ENCODE measurements around the gene ZNF740.

The ZNF740 gene

GRCh38 chr12:53235164-53235563 is 54.6 kb downstream of the ZNF740 start:
- no peak overlapping the region for H3K4me3 ChIP-seq (ENCODE audit: low read depth, low read length)
- no peak for TF ChIP-seq ZIC2 (tag by site-specific recombination; IDR thresholded peaks at IDR 0.05)
- no peak for TF ChIP-seq TSHZ1 (tag by site-specific recombination; IDR thresholded peaks at IDR 0.05; ENCODE audit: borderline replicate concordance)
- no peak for TF ChIP-seq ZNF670 (tag by site-specific recombination; IDR thresholded peaks at IDR 0.05; ENCODE audit: low read depth)
- TF ChIP-seq ZNF354C (tag by site-specific recombination; IDR thresholded peaks at IDR 0.05; ENCODE audit: borderline replicate concordance, low read depth): no peak
- TF ChIP-seq PRDM1 (tag by site-specific recombination; IDR thresholded peaks at IDR 0.05): no peak
- no peak for TF ChIP-seq ZNF174 (tag by site-specific recombination; IDR thresholded peaks at IDR 0.05)
- H3K36me3 ChIP-seq (ENCODE audit: control insufficient read depth in 2 of 2, insufficient read depth in 1 of 2, low read length in 2 of 2): no peaks in the 10 kb centered on the region
- POLR2A ChIA-PET: interaction anchor here (0.5 kb wide), 1 partner anchor 12 kb away, joined by 3 read pairs; no protein-coding TSS in a partner anchor
- CTCF ChIA-PET: interaction anchor here (0.7 to 1.7 kb wide), 2 partner anchors 10 to 33 kb away, joined by 3 read pairs; partner anchors contain the start of gene ESPL1
- H3K27ac ChIP-seq (ENCODE audit: extremely low read depth, low read depth, low read length): no peak overlapping the region
- H3K4me1 ChIP-seq (ENCODE audit: control insufficient read depth, insufficient read depth, low read length): peaks cover 12% of the 10 kb centered on the region
- H3K9me3 ChIP-seq (ENCODE audit: control insufficient read depth, insufficient read depth, low read depth, low read length): no peaks in the 10 kb centered on the region

- TF ChIP-seq, protein P1, sequence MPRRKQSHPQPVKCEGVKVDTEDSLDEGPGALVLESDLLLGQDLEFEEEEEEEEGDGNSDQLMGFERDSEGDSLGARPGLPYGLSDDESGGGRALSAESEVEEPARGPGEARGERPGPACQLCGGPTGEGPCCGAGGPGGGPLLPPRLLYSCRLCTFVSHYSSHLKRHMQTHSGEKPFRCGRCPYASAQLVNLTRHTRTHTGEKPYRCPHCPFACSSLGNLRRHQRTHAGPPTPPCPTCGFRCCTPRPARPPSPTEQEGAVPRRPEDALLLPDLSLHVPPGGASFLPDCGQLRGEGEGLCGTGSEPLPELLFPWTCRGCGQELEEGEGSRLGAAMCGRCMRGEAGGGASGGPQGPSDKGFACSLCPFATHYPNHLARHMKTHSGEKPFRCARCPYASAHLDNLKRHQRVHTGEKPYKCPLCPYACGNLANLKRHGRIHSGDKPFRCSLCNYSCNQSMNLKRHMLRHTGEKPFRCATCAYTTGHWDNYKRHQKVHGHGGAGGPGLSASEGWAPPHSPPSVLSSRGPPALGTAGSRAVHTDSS (tag by site-specific recombination; IDR thresholded peaks at IDR 0.05): no peak
- TF ChIP-seq ZNF692 (tag by site-specific recombination; IDR thresholded peaks at IDR 0.05): no peak
- TF ChIP-seq ZNF623 (tag by site-specific recombination; IDR thresholded peaks at IDR 0.05): peak; percentile 88
- peak; percentile 77; the same call in 1 of the 2 replicates for TF ChIP-seq SCRT1 (tag by site-specific recombination; IDR thresholded peaks at IDR 0.05; ENCODE audit: borderline replicate concordance)
- TF ChIP-seq MYNN (tag by site-specific recombination; IDR thresholded peaks at IDR 0.05; ENCODE audit: borderline replicate concordance): no peak
- TF ChIP-seq EGR2 (tag by site-specific recombination; IDR thresholded peaks at IDR 0.05; ENCODE audit: low read depth): peak; percentile 73
- peak; percentile 72 for TF ChIP-seq ZFHX2 (tag by site-specific recombination; conservative IDR thresholded peaks at IDR 0.05)
- peak; percentile 97 for TF ChIP-seq SCRT2 (tag by site-specific recombination; IDR thresholded peaks at IDR 0.05)
- TF ChIP-seq ZNF2 (tag by site-specific recombination; IDR thresholded peaks at IDR 0.05): no peak
- TF ChIP-seq, protein P2, sequence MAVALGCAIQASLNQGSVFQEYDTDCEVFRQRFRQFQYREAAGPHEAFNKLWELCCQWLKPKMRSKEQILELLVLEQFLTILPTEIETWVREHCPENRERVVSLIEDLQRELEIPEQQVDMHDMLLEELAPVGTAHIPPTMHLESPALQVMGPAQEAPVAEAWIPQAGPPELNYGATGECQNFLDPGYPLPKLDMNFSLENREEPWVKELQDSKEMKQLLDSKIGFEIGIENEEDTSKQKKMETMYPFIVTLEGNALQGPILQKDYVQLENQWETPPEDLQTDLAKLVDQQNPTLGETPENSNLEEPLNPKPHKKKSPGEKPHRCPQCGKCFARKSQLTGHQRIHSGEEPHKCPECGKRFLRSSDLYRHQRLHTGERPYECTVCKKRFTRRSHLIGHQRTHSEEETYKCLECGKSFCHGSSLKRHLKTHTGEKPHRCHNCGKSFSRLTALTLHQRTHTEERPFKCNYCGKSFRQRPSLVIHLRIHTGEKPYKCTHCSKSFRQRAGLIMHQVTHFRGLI (tag by site-specific recombination; IDR thresholded peaks at IDR 0.05): no peak
- no peak for TF ChIP-seq ZNF112 (tag by site-specific recombination; IDR thresholded peaks at IDR 0.05)
- TF ChIP-seq ZIC2 (tag by site-specific recombination; IDR thresholded peaks at IDR 0.05): peak; percentile 79
- H3K9me3 ChIP-seq (ENCODE audit: control insufficient read depth, insufficient read depth, low read depth, low read length): no peaks in the 10 kb centered on the region
- POLR2A ChIA-PET: no interaction called here
- H3K4me1 ChIP-seq (ENCODE audit: control insufficient read depth, insufficient read depth, low read length): peaks cover 12% of the 10 kb centered on the region
- no peak overlapping the region for H3K27ac ChIP-seq (ENCODE audit: extremely low read depth, low read depth, low read length)
- H3K36me3 ChIP-seq (ENCODE audit: control insufficient read depth in 2 of 2, insufficient read depth in 1 of 2, low read length in 2 of 2): no peaks in the 10 kb centered on the region
- CTCF ChIA-PET: interaction anchor here (0.7 to 1.3 kb wide), 2 partner anchors 32 to 86 kb away, joined by 3 read pairs; partner anchors contain the start of gene ESPL1
- H3K4me3 ChIP-seq (ENCODE audit: low read depth, low read length): no peak overlapping the region
These were observed 55.4 kb downstream of the ZNF740 start for GRCh38 chr12:53235742-53236442.
